CD14-positive monocyte (primary cell): ENCODE results near the gene MAP6D1. TPM values are rescaled to one million over a fixed set of nuclear protein-coding genes. Genes with fewer than 3 reads are reported as not detected.

Source experiments
- DNase-seq, 3 donors: peaks; one replicate each; pipeline ENCODE4 v3.0.0-alpha.2; 2011 to 2022
- H2AFZ ChIP-seq: 2 replicates; pipeline ENCODE4 v1.6.0; 2012; ENCODE audit warnings: mild to moderate bottlenecking, low read depth, low read length, inconsistent platforms; ENCODE audit not compliant: insufficient read depth, poor library complexity, severe bottlenecking
- H3K27ac ChIP-seq, 2 donors: 1 replicate in 1 of 2; 2 replicates in 1 of 2; pipeline ENCODE4 v1.5.1; 2012 to 2013; ENCODE audit warnings: low read length in 2 of 2, control low read depth in 1 of 2, inconsistent platforms in 1 of 2, low read depth in 1 of 2, mild to moderate bottlenecking in 1 of 2
- H3K27me3 ChIP-seq, 2 donors: one replicate each; pipeline versions ENCODE4 v1.6.0 to v1.6.1; 2011 to 2013; ENCODE audit warnings: low read length in 2 of 2; ENCODE audit not compliant: control insufficient read depth in 2 of 2, insufficient read depth in 2 of 2
- H3K36me3 ChIP-seq, 2 donors: replicated peaks in 1 of 2; 1 replicate in 1 of 2; 2 replicates in 1 of 2; pipeline versions ENCODE4 v1.5.1 to v1.6.1; 2012 to 2013; ENCODE audit warnings: low read length in 2 of 2, control low read depth in 1 of 2, inconsistent platforms in 1 of 2, mild to moderate bottlenecking in 1 of 2; ENCODE audit not compliant: insufficient read depth in 2 of 2, control insufficient read depth in 1 of 2
- H3K4me1 ChIP-seq, 2 donors: 1 replicate in 1 of 2; 2 replicates in 1 of 2; pipeline versions ENCODE4 v1.5.1 to v1.6.1; 2012 to 2013; ENCODE audit warnings: low read length in 2 of 2, control low read depth in 1 of 2, inconsistent platforms in 1 of 2, mild to moderate bottlenecking in 1 of 2, moderate library complexity in 1 of 2; ENCODE audit not compliant: insufficient read depth in 2 of 2, control insufficient read depth in 1 of 2
- H3K4me2 ChIP-seq: replicated peaks from 2 replicates; pipeline ENCODE3; 2012; ENCODE audit warnings: low read length, moderate library complexity, mild to moderate bottlenecking; ENCODE audit not compliant: poor library complexity, severe bottlenecking; ENCODE audit errors: extremely low read depth
- H3K4me3 ChIP-seq, 3 experiments: fragments of 200-600 bp in 1 of 3; sonication (generic) in 1 of 3; replicated peaks in 1 of 3; 1 replicate in 2 of 3; 2 replicates in 1 of 3; pipeline ENCODE4 v1.5.1; 2011 to 2013; ENCODE audit warnings: low read length in 3 of 3, mild to moderate bottlenecking in 3 of 3, control low read depth in 2 of 3, low read depth in 2 of 3, inconsistent platforms in 1 of 3, moderate library complexity in 1 of 3
- H3K79me2 ChIP-seq: 2 replicates; pipeline ENCODE4 v1.6.0; 2012; ENCODE audit warnings: mild to moderate bottlenecking, control low read depth, inconsistent platforms, low read length, moderate library complexity; ENCODE audit not compliant: insufficient read depth
- H3K9ac ChIP-seq: 2 replicates; pipeline ENCODE4 v1.6.0; 2017; ENCODE audit warnings: low read length, mild to moderate bottlenecking; ENCODE audit not compliant: insufficient read depth, poor library complexity, severe bottlenecking
- H3K9me3 ChIP-seq, 2 donors: replicated peaks in 1 of 2; 1 replicate in 1 of 2; 2 replicates in 1 of 2; pipeline versions ENCODE4 v1.5.1 to v1.6.1; 2012 to 2013; ENCODE audit warnings: low read length in 2 of 2, control low read depth in 1 of 2; ENCODE audit not compliant: control insufficient read depth in 1 of 2, insufficient read depth in 1 of 2
- H4K20me1 ChIP-seq: 2 replicates; pipeline ENCODE4 v1.6.0; 2012; ENCODE audit warnings: mild to moderate bottlenecking, low read length, control low read depth, moderate library complexity; ENCODE audit not compliant: insufficient read depth
- H3K27ac Mint-ChIP-seq, 7 donors: one replicate each; pipeline ENCODE4 v1.8.0; 2020; ENCODE audit warnings: mild to moderate bottlenecking in 7 of 7, mixed read lengths in 7 of 7, moderate library complexity in 6 of 7, inconsistent platforms in 2 of 7
- H3K27me3 Mint-ChIP-seq, 3 donors: one replicate each; pipeline ENCODE4 v1.8.0; 2021 to 2022; ENCODE audit warnings: low read depth in 3 of 3, mild to moderate bottlenecking in 3 of 3, mixed read lengths in 3 of 3, moderate library complexity in 3 of 3, inconsistent platforms in 1 of 3
- H3K36me3 Mint-ChIP-seq, 2 donors: one replicate each; pipeline ENCODE4 v1.8.0; 2020; ENCODE audit warnings: mixed read lengths in 2 of 2, inconsistent platforms in 1 of 2, mild to moderate bottlenecking in 1 of 2
- H3K4me1 Mint-ChIP-seq: one replicate; pipeline ENCODE4 v1.8.0; 2020; ENCODE audit warnings: mild to moderate bottlenecking, mixed read lengths
- H3K4me3 Mint-ChIP-seq, 2 donors: one replicate each; pipeline ENCODE4 v1.8.0; 2020; ENCODE audit warnings: mild to moderate bottlenecking in 2 of 2, mixed read lengths in 2 of 2, moderate library complexity in 1 of 2
- H3K9me3 Mint-ChIP-seq, 7 donors: one replicate each; pipeline ENCODE4 v1.8.0; 2020 to 2022; ENCODE audit warnings: mixed read lengths in 7 of 7, mild to moderate bottlenecking in 6 of 7, moderate library complexity in 6 of 7, inconsistent platforms in 2 of 7
- WGBS: methylation state at CpG from one replicate; pipeline ENCODE4 v1.1.5; 2013; ENCODE audit warnings: missing lambda C conversion rate; ENCODE audit not compliant: insufficient coverage; 5-methylcytosine and 5-hydroxymethylcytosine counted together
- intact Hi-C, 2 donors: fragments of 100-400 bp; cut with micrococcal nuclease; formaldehyde crosslinking; loops; one replicate each; pipeline versions ENCODE4 v1.15.0 to v1.15.1; 2023
- polyA minus RNA-seq: library from RNA; depleted of rRNA, polyadenylated mRNA; stranded (reverse); fragments of >200 nt; gene quantifications from 2 replicates; pipeline ENCODE4 v1.2.3, GENCODE V29; 2012
- polyA plus RNA-seq, 3 donors: library from polyadenylated mRNA; depleted of rRNA in 1 of 3; unstranded in 2 of 3; stranded (reverse) in 1 of 3; fragments of 300-500 nt in 2 of 3; fragments of >200 nt in 1 of 3; fragmentation: Illumina TruSeq in 2 of 3; gene quantifications; 1 replicate in 2 of 3; 2 replicates in 1 of 3; pipeline ENCODE4 v1.2.3, GENCODE V29; 2012 to 2021
- total RNA-seq, 12 experiments: library from RNA in 1 of 12; stranded (reverse) in 1 of 12; fragments of 120-200 nt in 1 of 12; gene quantifications; one replicate each; pipeline ENCODE4 v1.2.4 and lab custom pipeline; 2013 to 2026; ENCODE audit warnings: mixed read lengths in 6 of 12, inconsistent platforms in 1 of 12
- TF ChIP-seq, protein P1 (sequence below): fragments of 200-600 bp; IDR thresholded peaks from one replicate; pipeline ENCODE4 v1.8.0; 2022; ENCODE audit warnings: antibody characterized with exemption, mild to moderate bottlenecking

The MAP6D1 gene
- total RNA-seq (2013), result 1.4 TPM
- under 1 TPM in 2 of 3 donors, not detected in 1; 0.18 to 0.35 TPM for polyA plus RNA-seq
- 0.55 and 0.80 TPM in 2 replicates for polyA minus RNA-seq
- 0 to 0.69 (median 0.15) reads per million in 11 experiments for total RNA-seq (lab: John Stamatoyannopoulos, UW)

DNA sequence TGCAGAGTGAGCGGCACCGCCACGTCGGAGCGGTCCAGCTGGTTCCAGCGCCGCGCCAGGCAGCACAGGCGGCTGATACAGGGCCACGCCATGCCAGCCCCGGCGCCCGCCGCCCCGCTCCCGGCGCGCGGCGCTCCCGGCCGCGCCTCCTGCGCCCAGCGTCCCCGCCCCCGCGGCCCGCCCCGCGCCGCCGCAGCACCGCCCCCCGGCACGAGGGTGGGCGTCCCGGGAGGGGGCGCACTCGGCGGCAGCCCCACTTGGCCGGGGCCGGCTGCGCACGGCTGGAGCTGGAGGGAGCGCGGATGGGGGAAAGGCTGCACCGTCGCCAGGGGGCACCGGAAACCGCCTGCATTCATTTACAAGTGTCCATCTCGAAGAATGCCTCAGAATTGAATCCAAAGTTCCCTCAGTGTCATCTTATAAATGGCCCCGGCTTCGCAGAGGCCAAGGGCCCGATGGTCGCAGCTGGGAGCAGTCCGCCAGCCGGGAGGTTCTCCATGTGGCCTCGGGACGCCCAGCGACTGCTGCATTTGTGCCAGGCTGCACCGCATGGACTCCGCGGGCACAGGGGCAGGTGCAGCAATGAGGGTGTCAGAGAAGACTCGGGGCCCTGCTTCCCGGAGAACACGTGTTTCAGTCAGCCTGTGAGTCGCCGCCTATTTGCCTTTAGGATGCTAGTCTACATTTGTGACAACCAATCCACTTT is at the start of gene MAP6D1:
Gene MAP6D1, minus strand, starts transcription at position 122 of the 706 bp plus-strand sequence. Its CDS starts 30 bp downstream, at position 92.
- 3% methylated on average over 67 of the region's 69 CpGs for WGBS
- no peak within 1 kb of the TSS for H3K27ac ChIP-seq
- TF ChIP-seq, protein P1, sequence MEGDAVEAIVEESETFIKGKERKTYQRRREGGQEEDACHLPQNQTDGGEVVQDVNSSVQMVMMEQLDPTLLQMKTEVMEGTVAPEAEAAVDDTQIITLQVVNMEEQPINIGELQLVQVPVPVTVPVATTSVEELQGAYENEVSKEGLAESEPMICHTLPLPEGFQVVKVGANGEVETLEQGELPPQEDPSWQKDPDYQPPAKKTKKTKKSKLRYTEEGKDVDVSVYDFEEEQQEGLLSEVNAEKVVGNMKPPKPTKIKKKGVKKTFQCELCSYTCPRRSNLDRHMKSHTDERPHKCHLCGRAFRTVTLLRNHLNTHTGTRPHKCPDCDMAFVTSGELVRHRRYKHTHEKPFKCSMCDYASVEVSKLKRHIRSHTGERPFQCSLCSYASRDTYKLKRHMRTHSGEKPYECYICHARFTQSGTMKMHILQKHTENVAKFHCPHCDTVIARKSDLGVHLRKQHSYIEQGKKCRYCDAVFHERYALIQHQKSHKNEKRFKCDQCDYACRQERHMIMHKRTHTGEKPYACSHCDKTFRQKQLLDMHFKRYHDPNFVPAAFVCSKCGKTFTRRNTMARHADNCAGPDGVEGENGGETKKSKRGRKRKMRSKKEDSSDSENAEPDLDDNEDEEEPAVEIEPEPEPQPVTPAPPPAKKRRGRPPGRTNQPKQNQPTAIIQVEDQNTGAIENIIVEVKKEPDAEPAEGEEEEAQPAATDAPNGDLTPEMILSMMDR, result peak; percentile 35
- peaks cover 46% of the 10 kb centered on the region for H4K20me1 ChIP-seq
- no peaks in the 10 kb centered on the region for H3K79me2 ChIP-seq
- H2AFZ ChIP-seq, result peak within 1 kb of the TSS; percentile 46
- H3K9me3 Mint-ChIP-seq, result peaks cover 0 to 2% (median 0%) of the 10 kb centered on the region in 7 donors
- H3K4me3 ChIP-seq, result peak within 1 kb of the TSS; percentile 31 to 76 (median 42)
- H3K36me3 ChIP-seq, result peaks cover 25 to 32% of the 10 kb centered on the region in 2 donors
- H3K9me3 ChIP-seq, result no peaks in the 10 kb centered on the region
- H3K27me3 Mint-ChIP-seq, result peaks cover 5 to 18% (median 8%) of the 10 kb centered on the region in 3 donors
- no peak within 1 kb of the TSS for H3K27ac Mint-ChIP-seq
- H3K9ac ChIP-seq, result peak within 1 kb of the TSS; percentile 65
- H3K27me3 ChIP-seq, result peaks cover 0 to 5% of the 10 kb centered on the region in 2 donors
- peak within 1 kb of the TSS; percentile 95 for H3K4me2 ChIP-seq
- intact Hi-C loops, result loop anchor here in 1 of 2 donors (5.0 kb wide), 1 partner anchor 57 kb away; the partner anchor contains the start of gene PARL
- peak within 1 kb of the TSS; percentile 81 to 90 for H3K4me3 Mint-ChIP-seq
- peaks cover 45 to 47% of the 10 kb centered on the region in 2 donors for H3K36me3 Mint-ChIP-seq
- peak; percentile 12 to 37 (median 25) for DNase-seq
- H3K4me1 ChIP-seq, result peaks cover 15 to 21% of the 10 kb centered on the region in 2 donors
- peaks cover 16% of the 10 kb centered on the region for H3K4me1 Mint-ChIP-seq

DNA sequence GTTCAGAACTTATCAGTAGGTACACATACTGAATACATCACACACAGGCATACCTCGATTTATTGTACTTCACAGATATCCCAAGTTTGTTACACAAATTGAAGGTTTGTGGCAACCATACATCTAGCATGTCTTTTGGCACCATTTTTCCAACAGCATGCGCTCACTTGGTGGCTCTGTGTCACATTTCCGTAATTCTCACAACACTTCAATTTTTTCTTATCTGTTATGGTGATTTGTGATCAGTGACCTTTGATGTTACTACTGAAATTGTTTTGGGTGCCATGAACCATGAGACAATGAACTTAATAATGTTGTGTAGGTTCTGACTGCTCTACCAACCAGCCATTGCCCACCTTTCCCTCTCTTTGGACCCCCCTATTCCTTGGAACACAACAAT is 48.5 kb upstream of the MAP6D1 start:
- WGBS, result 100% methylated on average over 1 of the region's 3 CpGs
- peaks cover 0 to 2% (median 0%) of the 10 kb centered on the region in 7 donors for H3K9me3 Mint-ChIP-seq
- Histone ChIP-seq H3K9ac (no peak overlapping the region), H3K4me1 (peaks cover 65 to 79% of the 10 kb centered on the region in 2 donors), H3K27me3 (no peaks in the 10 kb centered on the region), H4K20me1 (peaks cover 66% of the 10 kb centered on the region), H3K4me2 (no peak overlapping the region), H3K27ac (peak overlapping the region in 1 of 2 donors; percentile 40), H3K9me3 (no peaks in the 10 kb centered on the region), H3K36me3 (peaks cover 0 to 16% of the 10 kb centered on the region in 2 donors), H3K79me2 (peaks cover 91% of the 10 kb centered on the region), H3K4me3 (no peak overlapping the region), H2AFZ (no peak overlapping the region)
- DNase-seq, result no peak
- peak overlapping the region in 2 of 7 donors; percentile 36 to 46 for H3K27ac Mint-ChIP-seq
- peaks cover 6 to 16% of the 10 kb centered on the region in 2 donors for H3K36me3 Mint-ChIP-seq
- H3K4me1 Mint-ChIP-seq, result peaks cover 75% of the 10 kb centered on the region
- intact Hi-C loops, result loop anchor here in 1 of 2 donors (10.0 kb wide), 1 partner anchor 89 kb away; no protein-coding TSS in a partner anchor
- H3K4me3 Mint-ChIP-seq, result no peak overlapping the region
- TF ChIP-seq, protein P1, result no peak
- H3K27me3 Mint-ChIP-seq, result peaks cover 0 to 8% (median 0%) of the 10 kb centered on the region in 3 donors
